Endodermal cell (in vitro differentiated cells): ENCODE results near the gene EYS. TPM values are rescaled to one million over a fixed set of nuclear protein-coding genes. Genes with fewer than 3 reads are reported as not detected.
"Not testable (repeated sequence)": the region's sequence is repeated elsewhere in the genome, so short reads cannot be mapped to it uniquely, and the experiment has no call there.

Experiments
- DNase-seq: peaks from one replicate; pipeline ENCODE4 v3.0.0-alpha.2; 2017
- H3K27ac ChIP-seq: 2 replicates; pipeline ENCODE4 v1.5.1; 2013; ENCODE audit warnings: mild to moderate bottlenecking, low read depth, low read length, moderate library complexity
- H3K27me3 ChIP-seq: 2 replicates; pipeline ENCODE4 v1.6.1; 2013; ENCODE audit warnings: mild to moderate bottlenecking, low read length, moderate library complexity; ENCODE audit not compliant: insufficient read depth, control insufficient read depth, poor library complexity, severe bottlenecking
- H3K36me3 ChIP-seq: 2 replicates; pipeline ENCODE4 v1.7.0; 2013; ENCODE audit warnings: mild to moderate bottlenecking, low read length, moderate library complexity; ENCODE audit not compliant: control insufficient read depth, insufficient read depth
- H3K4me1 ChIP-seq: one replicate; pipeline ENCODE4 v1.7.0; 2013; ENCODE audit warnings: low read length; ENCODE audit not compliant: control insufficient read depth, insufficient read depth
- H3K4me3 ChIP-seq: 2 replicates; pipeline ENCODE4 v1.5.1; 2013; ENCODE audit warnings: mild to moderate bottlenecking, low read length, moderate library complexity
- H3K9ac ChIP-seq: 2 replicates; pipeline ENCODE4 v1.6.1; 2013; ENCODE audit warnings: mild to moderate bottlenecking, low read length, moderate library complexity; ENCODE audit not compliant: poor library complexity, severe bottlenecking; ENCODE audit errors: extremely low read depth
- H3K9me3 ChIP-seq: 2 replicates; pipeline ENCODE4 v1.6.1; 2013; ENCODE audit warnings: mild to moderate bottlenecking, low read length, moderate library complexity; ENCODE audit not compliant: control insufficient read depth
- H3K27ac Mint-ChIP-seq: 2 replicates; pipeline ENCODE4 v1.8.0; 2020; ENCODE audit warnings: mixed read lengths
- H3K27me3 Mint-ChIP-seq: 2 replicates; pipeline ENCODE4 v1.8.0; 2021; ENCODE audit warnings: mild to moderate bottlenecking, mixed read lengths; ENCODE audit not compliant: insufficient read depth
- H3K36me3 Mint-ChIP-seq: 2 replicates; pipeline ENCODE4 v1.8.0; 2020; ENCODE audit warnings: low read depth, mixed read lengths
- H3K4me1 Mint-ChIP-seq: 2 replicates; pipeline ENCODE4 v1.8.0; 2020; ENCODE audit warnings: mixed read lengths
- H3K4me3 Mint-ChIP-seq: 2 replicates; pipeline ENCODE4 v1.8.0; 2020; ENCODE audit warnings: mild to moderate bottlenecking, moderate library complexity, mixed read lengths
- H3K9me3 Mint-ChIP-seq: 2 replicates; pipeline ENCODE4 v1.8.0; 2020; ENCODE audit warnings: mild to moderate bottlenecking, mixed read lengths
- CTCF ChIP-seq: fragments of 200-600 bp; sonication (generic); conservative IDR thresholded peaks from 2 replicates; pipeline ENCODE4 v1.5.0; 2021; ENCODE audit warnings: antibody characterized with exemption, mild to moderate bottlenecking
- WGBS, 2 experiments: methylation state at CpG; one replicate each; pipeline versions ENCODE4 v1.1.5 to v1.1.7; 2013; ENCODE audit warnings: missing lambda C conversion rate in 2 of 2, mixed read lengths in 1 of 2; ENCODE audit not compliant: insufficient coverage in 1 of 2, insufficient read length in 1 of 2; 5-methylcytosine and 5-hydroxymethylcytosine counted together
- total RNA-seq, 2 donors: library from RNA; stranded (reverse); fragmentation: NEBNext Ultra II Directional in 1 of 2; extraction: Animal tissue kit (Norgen Biotek cat#: 25700) in 1 of 2; gene quantifications; 2 replicates in 1 of 2; 3 replicates in 1 of 2; pipeline ENCODE4 v1.2.1, GENCODE V29; 2021

The EYS gene
- total RNA-seq, 2 donors from 2014 or later: 0.31 to 0.70 TPM

DNA sequence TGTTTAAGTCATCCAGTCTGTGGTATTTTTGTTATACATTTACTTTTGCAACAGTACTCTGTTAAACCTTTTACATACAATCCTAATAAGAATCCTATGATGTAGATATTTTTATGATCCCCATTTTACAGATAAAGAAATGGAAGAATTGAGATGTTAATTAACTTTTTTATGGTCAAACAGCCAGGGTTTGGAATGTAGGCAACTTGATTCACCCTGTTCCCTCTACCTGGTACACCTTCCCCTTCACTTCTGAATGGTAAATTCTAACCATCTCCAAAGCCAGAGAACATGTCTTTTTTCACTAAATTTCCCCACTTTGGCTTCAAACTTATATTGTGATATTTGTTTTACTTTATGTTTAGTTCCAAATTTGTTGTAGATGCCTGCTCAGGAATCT, 1771.3 kb downstream of the EYS start:
- H3K36me3 Mint-ChIP-seq: no peaks in the 10 kb centered on the region
- no peak overlapping the region for H3K4me3 Mint-ChIP-seq
- no peaks in the 10 kb centered on the region for H3K27me3 ChIP-seq
- H3K9me3 Mint-ChIP-seq: no peaks in the 10 kb centered on the region
- H3K4me1 ChIP-seq: no peaks in the 10 kb centered on the region
- DNase-seq: no peak
- H3K27me3 Mint-ChIP-seq: no peaks in the 10 kb centered on the region
- H3K4me3 ChIP-seq: no peak overlapping the region
- H3K36me3 ChIP-seq: no peaks in the 10 kb centered on the region
- no peak overlapping the region for H3K27ac Mint-ChIP-seq
- H3K4me1 Mint-ChIP-seq: no peaks in the 10 kb centered on the region
- H3K27ac ChIP-seq: no peak overlapping the region
- TF ChIP-seq CTCF: no peak
- no peak overlapping the region for H3K9ac ChIP-seq
- H3K9me3 ChIP-seq: no peaks in the 10 kb centered on the region

DNA sequence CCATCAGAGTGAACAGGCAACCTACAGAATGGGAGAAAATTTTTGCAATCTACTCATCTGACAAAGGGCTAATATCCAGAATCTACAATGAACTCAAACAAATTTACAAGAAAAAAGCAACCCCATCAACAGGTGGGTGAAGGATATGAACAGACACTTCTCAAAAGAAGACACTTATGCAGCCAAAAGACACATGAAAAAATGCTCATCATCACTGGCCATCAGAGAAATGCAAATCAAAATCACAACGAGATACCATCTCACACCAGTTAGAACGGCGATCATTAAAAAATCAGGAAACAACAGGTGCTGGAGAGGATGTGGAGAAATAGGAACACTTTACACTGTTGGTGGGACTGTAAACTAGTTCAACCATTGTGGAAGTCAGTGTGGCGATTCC, 1773.1 kb downstream of the EYS start:
- not testable (repeated sequence) for H3K4me1 ChIP-seq, H3K9ac ChIP-seq, H3K4me1 Mint-ChIP-seq, H3K36me3 ChIP-seq, H3K4me3 ChIP-seq, H3K27me3 ChIP-seq, H3K9me3 ChIP-seq, H3K27me3 Mint-ChIP-seq, H3K9me3 Mint-ChIP-seq, H3K27ac ChIP-seq, H3K27ac Mint-ChIP-seq, H3K4me3 Mint-ChIP-seq, H3K36me3 Mint-ChIP-seq, DNase-seq
- 89% methylated on average over 3 of the region's 4 CpGs; no CpG with 5 or more reads in 1 of the 2 experiments for WGBS, 2 experiments

DNA sequence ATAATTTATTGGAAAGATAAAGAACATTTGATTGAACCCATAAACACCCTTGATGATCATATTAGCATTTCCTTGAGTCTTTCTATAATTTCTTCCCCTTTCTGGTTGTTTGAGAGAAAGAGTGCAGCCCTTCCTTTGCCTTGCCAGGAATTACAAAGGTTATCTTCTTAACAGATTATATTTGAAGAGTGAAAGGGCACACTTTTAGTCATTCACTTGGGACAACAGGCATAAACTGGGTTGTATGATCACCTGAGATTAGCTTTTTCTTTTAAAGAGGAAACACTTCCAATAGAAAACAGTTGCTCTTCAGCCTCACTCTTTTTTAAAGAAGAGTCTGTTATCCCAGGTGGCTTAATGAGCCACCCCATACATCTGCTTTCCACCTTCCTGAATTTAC, 1776.2 kb downstream of the EYS start:
- Mint-ChIP-seq H3K27ac (no peak overlapping the region), H3K9me3 (no peaks in the 10 kb centered on the region), H3K27me3 (no peaks in the 10 kb centered on the region), H3K36me3 (no peaks in the 10 kb centered on the region), H3K4me1 (peaks cover 17% of the 10 kb centered on the region), H3K4me3 (no peak overlapping the region)
- Histone ChIP-seq H3K9ac (no peak overlapping the region), H3K4me3 (no peak overlapping the region), H3K27me3 (no peaks in the 10 kb centered on the region), H3K9me3 (no peaks in the 10 kb centered on the region), H3K36me3 (no peaks in the 10 kb centered on the region), H3K4me1 (peaks cover 9% of the 10 kb centered on the region), H3K27ac (no peak overlapping the region)
- no peak for DNase-seq
- TF ChIP-seq CTCF: no peak

DNA sequence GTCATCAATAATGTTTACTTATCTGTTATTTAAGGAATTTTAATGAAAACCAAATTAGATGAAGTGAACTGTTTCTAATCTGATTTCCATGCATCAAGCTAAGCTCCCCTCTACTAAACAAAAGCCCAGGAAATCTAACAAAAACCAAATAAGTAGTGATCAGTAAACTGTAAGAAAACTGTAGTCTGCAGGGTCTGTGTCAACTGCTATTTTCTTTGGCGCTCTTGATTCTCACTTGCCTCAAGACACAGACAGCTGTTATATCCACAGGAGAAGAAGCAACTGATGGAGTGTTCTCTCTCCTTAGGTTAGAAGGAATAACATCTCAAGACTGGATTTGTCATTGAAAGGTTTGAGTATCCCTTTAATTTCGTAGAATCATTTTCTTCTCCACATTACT, 1777.9 kb downstream of the EYS start:
- 97% methylated on average over 2 of the region's 2 CpGs; no CpG with 5 or more reads in 1 of the 2 experiments for WGBS, 2 experiments
- no peaks in the 10 kb centered on the region for H3K36me3 ChIP-seq
- no peak overlapping the region for H3K9ac ChIP-seq
- H3K4me3 ChIP-seq: peak overlapping the region; percentile 1
- Mint-ChIP-seq H3K4me3 (no peak overlapping the region), H3K36me3 (no peaks in the 10 kb centered on the region), H3K27me3 (peaks cover 6% of the 10 kb centered on the region), H3K9me3 (no peaks in the 10 kb centered on the region), H3K27ac (no peak overlapping the region), H3K4me1 (peaks cover 17% of the 10 kb centered on the region)
- H3K9me3 ChIP-seq: no peaks in the 10 kb centered on the region
- peak overlapping the region; percentile 33 for H3K27ac ChIP-seq
- peaks cover 9% of the 10 kb centered on the region for H3K4me1 ChIP-seq
- peaks cover 10% of the 10 kb centered on the region for H3K27me3 ChIP-seq
- no peak for TF ChIP-seq CTCF
- no peak for DNase-seq
